Tongue (tissue), 2 donors: Measurements from ENCODE around the gene RASSF4. TPM values are rescaled to one million over a fixed set of nuclear protein-coding genes. Genes with fewer than 3 reads are reported as not detected.

Source experiments
- DNase-seq: peaks from one replicate; pipeline ENCODE4 v3.0.0-alpha.2; 2015
- total RNA-seq: library from RNA; depleted of rRNA; stranded (reverse); fragments of >200 nt; gene quantifications from one replicate; pipeline ENCODE4 v1.2.3, GENCODE V29; 2014

RASSF4 gene
- total RNA-seq, 1 donor from 2014 or later = 60.9 TPM

- DNase-seq = no peak
Observed at GRCh38 chr10:44976352-44977198, 17.0 kb downstream of the RASSF4 start.

- no peak for DNase-seq
Observed at GRCh38 chr10:44977287-44978212, 17.9 kb downstream of the RASSF4 start.

- no peak for DNase-seq
Observed at GRCh38 chr10:44978213-44978569, 18.6 kb downstream of the RASSF4 start.

- peak; percentile 95 for DNase-seq
Observed at GRCh38 chr10:44978570-44979280, 19.1 kb downstream of the RASSF4 start, which contains the start of gene DEPP1. Gene DEPP1, minus strand, starts transcription at chr10:44978809. Its CDS starts 779 bp downstream, at chr10:44978030.

- DNase-seq = no peak
Observed at GRCh38 chr10:44979281-44980191, 19.9 kb downstream of the RASSF4 start.

- DNase-seq = no peak
Observed at GRCh38 chr10:44980309-44981171, 20.9 kb downstream of the RASSF4 start.

GRCh38 chr10:44981172-44982113 is 21.8 kb downstream of the RASSF4 start:
- peak; percentile 62 for DNase-seq

- DNase-seq = no peak
Observed at GRCh38 chr10:44982114-44982460, 22.5 kb downstream of the RASSF4 start.

- DNase-seq = no peak
Observed at GRCh38 chr10:44982496-44982895, 22.9 kb downstream of the RASSF4 start.

GRCh38 chr10:44983066-44983894 is 23.7 kb downstream of the RASSF4 start:
- no peak for DNase-seq

- no peak for DNase-seq
Observed at GRCh38 chr10:44983895-44984278, 24.3 kb downstream of the RASSF4 start.

- no peak for DNase-seq
Observed at GRCh38 chr10:44984671-44985101, 25.1 kb downstream of the RASSF4 start.

GRCh38 chr10:44985175-44985681 is 25.6 kb downstream of the RASSF4 start:
- no peak for DNase-seq

GRCh38 chr10:44986179-44986578 is 26.6 kb downstream of the RASSF4 start:
- no peak for DNase-seq

- DNase-seq = no peak
Observed at GRCh38 chr10:44986670-44987069, 27.1 kb downstream of the RASSF4 start.

- DNase-seq = no peak
Observed at GRCh38 chr10:44988957-44989585, 29.5 kb downstream of the RASSF4 start.

- no peak for DNase-seq
Observed at GRCh38 chr10:44989597-44990301, 30.1 kb downstream of the RASSF4 start.
